Measurements from ENCODE around the gene LEFTY1. TPM values are rescaled to one million over a fixed set of nuclear protein-coding genes. Genes with fewer than 3 reads are reported as not detected.

LEFTY1 gene
- total and polyA plus RNA-seq, 5 donors from 2014 or later: 0.13 to 0.39 (median 0.17) TPM; not detected in 2

GRCh38 chr1:225880636-225881035 lies 8.3 kb downstream of the LEFTY1 start:
- H3K4me1 Mint-ChIP-seq: peaks cover 0 to 66% (median 45%) of the 10 kb centered on the region in 4 donors
- H3K9me3 Mint-ChIP-seq: peaks cover 0 to 2% (median 0%) of the 10 kb centered on the region in 7 donors
- H3K27me3 Mint-ChIP-seq: peaks cover 4% of the 10 kb centered on the region
- no peak for DNase-seq
- Histone ChIP-seq H3K4me3 (ENCODE audit: low read depth, low read length) (peak overlapping the region; percentile 95), H3K27ac (ENCODE audit: insufficient read depth, low read length, poor library complexity, severe bottlenecking) (peak overlapping the region; percentile 82), H3K4me1 (ENCODE audit: control insufficient read depth, insufficient read depth, low read length, poor library complexity, severe bottlenecking) (peaks cover 68% of the 10 kb centered on the region), H3K27me3 (ENCODE audit: control insufficient read depth, insufficient read depth, low read length) (no peaks in the 10 kb centered on the region), H3K36me3 (ENCODE audit: control insufficient read depth, insufficient read depth, low read length) (peaks cover 35% of the 10 kb centered on the region), H3K9me3 (ENCODE audit: control insufficient read depth in 2 of 2, low read length in 2 of 2) (no peaks in the 10 kb centered on the region)
- peak overlapping the region; percentile 98 to 100 (median 98) for H3K4me3 Mint-ChIP-seq
- H3K27ac Mint-ChIP-seq: peak overlapping the region; percentile 93 to 95 (median 93)
- H3K36me3 Mint-ChIP-seq: peaks cover 23% of the 10 kb centered on the region
- ATAC-seq (ENCODE audit: low read depth in 2 of 2): no peak

- Mint-ChIP-seq H3K9me3 (no peaks in the 10 kb centered on the region), H3K27me3 (peaks cover 4% of the 10 kb centered on the region), H3K4me3 (peak overlapping the region; percentile 98 to 100 (median 98)), H3K36me3 (peaks cover 24% of the 10 kb centered on the region), H3K27ac (peak overlapping the region; percentile 93 to 95 (median 93)), H3K4me1 (peaks cover 0 to 69% (median 47%) of the 10 kb centered on the region in 4 donors)
- H3K36me3 ChIP-seq (ENCODE audit: control insufficient read depth, insufficient read depth, low read length): peaks cover 39% of the 10 kb centered on the region
- H3K4me3 ChIP-seq (ENCODE audit: low read depth, low read length): peak overlapping the region; percentile 95
- ATAC-seq (ENCODE audit: low read depth in 2 of 2) (no peak), DNase-seq (peak in 1 of 3 donors; percentile 35)
- H3K4me1 ChIP-seq (ENCODE audit: control insufficient read depth, insufficient read depth, low read length, poor library complexity, severe bottlenecking): peaks cover 73% of the 10 kb centered on the region
- no peaks in the 10 kb centered on the region for H3K27me3 ChIP-seq (ENCODE audit: control insufficient read depth, insufficient read depth, low read length)
- H3K27ac ChIP-seq (ENCODE audit: insufficient read depth, low read length, poor library complexity, severe bottlenecking): peak overlapping the region; percentile 82
- H3K9me3 ChIP-seq (ENCODE audit: control insufficient read depth in 2 of 2, low read length in 2 of 2): no peaks in the 10 kb centered on the region
These were observed 8.7 kb downstream of the LEFTY1 start for GRCh38 chr1:225880222-225880588.

GRCh38 chr1:225879521-225880221 lies 9.3 kb downstream of the LEFTY1 start:
- Mint-ChIP-seq H3K4me3 (peak overlapping the region; percentile 98 to 100 (median 98)), H3K36me3 (peaks cover 27% of the 10 kb centered on the region)
- H3K9me3 ChIP-seq (ENCODE audit: control insufficient read depth in 2 of 2, low read length in 2 of 2): no peaks in the 10 kb centered on the region

GRCh38 chr1:225878282-225878681 lies 10.7 kb downstream of the LEFTY1 start:
- no peaks in the 10 kb centered on the region for H3K27me3 ChIP-seq (ENCODE audit: control insufficient read depth, insufficient read depth, low read length)
- H3K4me1 ChIP-seq (ENCODE audit: control insufficient read depth, insufficient read depth, low read length, poor library complexity, severe bottlenecking): peaks cover 73% of the 10 kb centered on the region
- no peaks in the 10 kb centered on the region for H3K9me3 ChIP-seq (ENCODE audit: control insufficient read depth in 2 of 2, low read length in 2 of 2)
- peaks cover 4% of the 10 kb centered on the region for H3K27me3 Mint-ChIP-seq
- H3K36me3 Mint-ChIP-seq: peaks cover 34% of the 10 kb centered on the region
- ATAC-seq (ENCODE audit: low read depth in 2 of 2) (no peak), DNase-seq (no peak)
- peak overlapping the region; percentile 82 for H3K27ac ChIP-seq (ENCODE audit: insufficient read depth, low read length, poor library complexity, severe bottlenecking)
- H3K4me1 Mint-ChIP-seq: peaks cover 6 to 77% (median 50%) of the 10 kb centered on the region in 4 donors
- peak overlapping the region; percentile 86 to 93 (median 89) for H3K27ac Mint-ChIP-seq
- peak overlapping the region; percentile 95 for H3K4me3 ChIP-seq (ENCODE audit: low read depth, low read length)
- peaks cover 57% of the 10 kb centered on the region for H3K36me3 ChIP-seq (ENCODE audit: control insufficient read depth, insufficient read depth, low read length)
- H3K9me3 Mint-ChIP-seq: no peaks in the 10 kb centered on the region
- H3K4me3 Mint-ChIP-seq: peak overlapping the region; percentile 98 to 100 (median 98)

More at GRCh38 chr1:225879521-225880221, 9.3 kb downstream of the LEFTY1 start:
- Mint-ChIP-seq H3K27me3 (peaks cover 4% of the 10 kb centered on the region), H3K27ac (peak overlapping the region; percentile 93 to 95 (median 93)), H3K9me3 (no peaks in the 10 kb centered on the region), H3K4me1 (peaks cover 0 to 74% (median 47%) of the 10 kb centered on the region in 4 donors)
- peaks cover 43% of the 10 kb centered on the region for H3K36me3 ChIP-seq (ENCODE audit: control insufficient read depth, insufficient read depth, low read length)
- H3K27me3 ChIP-seq (ENCODE audit: control insufficient read depth, insufficient read depth, low read length): no peaks in the 10 kb centered on the region
- peak in 1 of 2 donors; percentile 45 for ATAC-seq (ENCODE audit: low read depth in 2 of 2)
- peaks cover 77% of the 10 kb centered on the region for H3K4me1 ChIP-seq (ENCODE audit: control insufficient read depth, insufficient read depth, low read length, poor library complexity, severe bottlenecking)
- peak overlapping the region; percentile 82 for H3K27ac ChIP-seq (ENCODE audit: insufficient read depth, low read length, poor library complexity, severe bottlenecking)
- peak overlapping the region; percentile 95 for H3K4me3 ChIP-seq (ENCODE audit: low read depth, low read length)
- DNase-seq: peak in 2 of 3 donors; percentile 47 to 65

GRCh38 chr1:225877580-225877979 lies 11.4 kb downstream of the LEFTY1 start:
- Histone ChIP-seq H3K27me3 (ENCODE audit: control insufficient read depth, insufficient read depth, low read length) (no peaks in the 10 kb centered on the region), H3K4me1 (ENCODE audit: control insufficient read depth, insufficient read depth, low read length, poor library complexity, severe bottlenecking) (peaks cover 74% of the 10 kb centered on the region), H3K36me3 (ENCODE audit: control insufficient read depth, insufficient read depth, low read length) (peaks cover 63% of the 10 kb centered on the region), H3K9me3 (ENCODE audit: control insufficient read depth in 2 of 2, low read length in 2 of 2) (no peaks in the 10 kb centered on the region), H3K4me3 (ENCODE audit: low read depth, low read length) (peak overlapping the region; percentile 95), H3K27ac (ENCODE audit: insufficient read depth, low read length, poor library complexity, severe bottlenecking) (peak overlapping the region; percentile 82)
- Mint-ChIP-seq H3K36me3 (peaks cover 38% of the 10 kb centered on the region), H3K4me1 (peaks cover 6 to 78% (median 50%) of the 10 kb centered on the region in 4 donors), H3K9me3 (no peaks in the 10 kb centered on the region), H3K27me3 (peaks cover 4% of the 10 kb centered on the region), H3K4me3 (peak overlapping the region; percentile 86 to 100 (median 94)), H3K27ac (peak overlapping the region; percentile 75 to 93 (median 93))
- ATAC-seq (ENCODE audit: low read depth in 2 of 2) (no peak), DNase-seq (no peak)

- ATAC-seq (ENCODE audit: low read depth in 2 of 2) (no peak), DNase-seq (no peak)
- Mint-ChIP-seq H3K4me3 (peak overlapping the region; percentile 86 to 100 (median 94)), H3K4me1 (peaks cover 6 to 79% (median 50%) of the 10 kb centered on the region in 4 donors), H3K9me3 (no peaks in the 10 kb centered on the region), H3K27ac (peak overlapping the region; percentile 75 to 93 (median 93)), H3K36me3 (peaks cover 38% of the 10 kb centered on the region), H3K27me3 (peaks cover 4% of the 10 kb centered on the region)
- Histone ChIP-seq H3K4me3 (ENCODE audit: low read depth, low read length) (no peak overlapping the region), H3K36me3 (ENCODE audit: control insufficient read depth, insufficient read depth, low read length) (peaks cover 68% of the 10 kb centered on the region), H3K9me3 (ENCODE audit: control insufficient read depth in 2 of 2, low read length in 2 of 2) (no peaks in the 10 kb centered on the region), H3K27me3 (ENCODE audit: control insufficient read depth, insufficient read depth, low read length) (no peaks in the 10 kb centered on the region), H3K4me1 (ENCODE audit: control insufficient read depth, insufficient read depth, low read length, poor library complexity, severe bottlenecking) (peaks cover 74% of the 10 kb centered on the region), H3K27ac (ENCODE audit: insufficient read depth, low read length, poor library complexity, severe bottlenecking) (peak overlapping the region; percentile 82)
These were observed 11.9 kb downstream of the LEFTY1 start for GRCh38 chr1:225876900-225877510.

GRCh38 chr1:225875044-225875815 lies 13.7 kb downstream of the LEFTY1 start:
- Histone ChIP-seq H3K27me3 (ENCODE audit: control insufficient read depth, insufficient read depth, low read length) (no peaks in the 10 kb centered on the region), H3K27ac (ENCODE audit: insufficient read depth, low read length, poor library complexity, severe bottlenecking) (peak overlapping the region; percentile 53), H3K4me3 (ENCODE audit: low read depth, low read length) (no peak overlapping the region), H3K36me3 (ENCODE audit: control insufficient read depth, insufficient read depth, low read length) (peaks cover 86% of the 10 kb centered on the region), H3K4me1 (ENCODE audit: control insufficient read depth, insufficient read depth, low read length, poor library complexity, severe bottlenecking) (peaks cover 60% of the 10 kb centered on the region), H3K9me3 (ENCODE audit: control insufficient read depth in 2 of 2, low read length in 2 of 2) (no peaks in the 10 kb centered on the region)
- H3K4me1 Mint-ChIP-seq: peaks cover 6 to 89% (median 57%) of the 10 kb centered on the region in 4 donors
- ATAC-seq (ENCODE audit: low read depth in 2 of 2) (no peak), DNase-seq (no peak)
- no peaks in the 10 kb centered on the region for H3K9me3 Mint-ChIP-seq
- no peaks in the 10 kb centered on the region for H3K27me3 Mint-ChIP-seq
- H3K4me3 Mint-ChIP-seq: peak overlapping the region; percentile 4 to 100 (median 37)
- peak overlapping the region; percentile 66 to 90 (median 85) for H3K27ac Mint-ChIP-seq
- peaks cover 51% of the 10 kb centered on the region for H3K36me3 Mint-ChIP-seq
